Karpas-422 (cell line): ENCODE results near the gene ARPP21. TPM values are rescaled to one million over a fixed set of nuclear protein-coding genes. Genes with fewer than 3 reads are reported as not detected.
"Not testable (repeated sequence)": the region's sequence is repeated elsewhere in the genome, so short reads cannot be mapped to it uniquely, and the experiment has no call there.

Source experiments
- DNase-seq: peaks from one replicate; pipeline ENCODE4 v3.0.0-alpha.2; 2015
- H2AFZ ChIP-seq: fragments of 200-600 bp; sonication (generic); 2 replicates; pipeline ENCODE4 v1.6.1; 2014; ENCODE audit warnings: antibody characterized with exemption, low read length, mixed read lengths
- H3K27ac ChIP-seq: fragments of 200-600 bp; sonication (generic); 2 replicates; pipeline ENCODE4 v1.5.1; 2014; ENCODE audit warnings: mild to moderate bottlenecking, low read length, moderate library complexity
- H3K27me3 ChIP-seq: fragments of 200-600 bp; sonication (generic); 2 replicates; pipeline ENCODE4 v1.6.1; 2014; ENCODE audit warnings: low read length, mixed read lengths
- H3K36me3 ChIP-seq: fragments of 200-600 bp; sonication (generic); 2 replicates; pipeline ENCODE4 v1.6.1; 2014; ENCODE audit warnings: low read length, mixed read lengths; ENCODE audit not compliant: insufficient read depth
- H3K4me1 ChIP-seq: fragments of 200-600 bp; sonication (generic); 2 replicates; pipeline ENCODE4 v1.6.1; 2014; ENCODE audit warnings: mild to moderate bottlenecking, low read length, mixed read lengths
- H3K4me2 ChIP-seq: fragments of 200-600 bp; sonication (generic); 2 replicates; pipeline ENCODE4 v1.6.1; 2014; ENCODE audit warnings: low read length, low read depth, mild to moderate bottlenecking; ENCODE audit not compliant: poor library complexity, severe bottlenecking
- H3K4me3 ChIP-seq: fragments of 200-600 bp; sonication (generic); 2 replicates; pipeline ENCODE4 v1.5.1; 2014; ENCODE audit warnings: mild to moderate bottlenecking, antibody characterized with exemption, low read length, mixed read lengths
- H3K79me2 ChIP-seq: fragments of 200-600 bp; sonication (generic); 2 replicates; pipeline ENCODE4 v1.6.1; 2014; ENCODE audit warnings: mild to moderate bottlenecking, low read length, mixed read lengths
- H3K9ac ChIP-seq: fragments of 200-600 bp; sonication (generic); 2 replicates; pipeline ENCODE4 v1.6.0; 2014; ENCODE audit warnings: low read length
- H3K9me2 ChIP-seq: fragments of 200-600 bp; sonication (generic), shearing (Covaris generic); replicated peaks from 2 replicates; pipeline ENCODE4 v1.6.0; 2014; ENCODE audit warnings: mild to moderate bottlenecking, low read length, moderate library complexity; ENCODE audit not compliant: insufficient read depth
- H3K9me3 ChIP-seq: fragments of 300-700, 200-600 bp; sonication (generic); 2 replicates; pipeline ENCODE4 v1.6.1; 2014; ENCODE audit warnings: low read length, mixed read lengths
- H4K20me1 ChIP-seq: fragments of 200-600 bp; sonication (generic); 2 replicates; pipeline ENCODE4 v1.6.1; 2014; ENCODE audit warnings: mild to moderate bottlenecking, antibody characterized with exemption, low read length, low read depth; ENCODE audit not compliant: insufficient read depth
- total RNA-seq: library from RNA; depleted of rRNA; stranded (reverse); fragments of >200 nt; shearing (Covaris generic); gene quantifications from 2 replicates; pipeline ENCODE4 v1.2.3, GENCODE V29; 2014; ENCODE audit warnings: low replicate concordance

The ARPP21 gene
- total RNA-seq, 1 experiment from 2014 or later = not detected

- Histone ChIP-seq H2AFZ (no peak overlapping the region), H3K4me3 (no peak overlapping the region), H3K27me3 (no peaks in the 10 kb centered on the region), H3K4me2 (no peak overlapping the region), H3K79me2 (no peaks in the 10 kb centered on the region), H4K20me1 (no peaks in the 10 kb centered on the region), H3K9me2 (no peaks in the 10 kb centered on the region), H3K4me1 (peaks cover 8% of the 10 kb centered on the region), H3K27ac (no peak overlapping the region), H3K36me3 (no peaks in the 10 kb centered on the region), H3K9me3 (no peaks in the 10 kb centered on the region), H3K9ac (no peak overlapping the region)
- no peak for DNase-seq
These were observed 148.6 kb downstream of the ARPP21 start for GRCh38 chr3:35787936-35788335.

GRCh38 chr3:35789042-35789831 is 149.9 kb downstream of the ARPP21 start:
- no peaks in the 10 kb centered on the region for H3K79me2 ChIP-seq

GRCh38 chr3:35790764-35791163 is 151.4 kb downstream of the ARPP21 start:
- H2AFZ ChIP-seq = no peak overlapping the region
- H3K9ac ChIP-seq = no peak overlapping the region
- H3K4me2 ChIP-seq = no peak overlapping the region
- no peaks in the 10 kb centered on the region for H3K9me2 ChIP-seq
- H3K4me3 ChIP-seq = no peak overlapping the region
- H3K36me3 ChIP-seq = no peaks in the 10 kb centered on the region
- H3K27me3 ChIP-seq = no peaks in the 10 kb centered on the region
- no peak overlapping the region for H3K27ac ChIP-seq
- no peaks in the 10 kb centered on the region for H3K79me2 ChIP-seq
- H4K20me1 ChIP-seq = no peaks in the 10 kb centered on the region
- peaks cover 2% of the 10 kb centered on the region for H3K4me1 ChIP-seq
- no peaks in the 10 kb centered on the region for H3K9me3 ChIP-seq
- DNase-seq = no peak

More at GRCh38 chr3:35789042-35789831, 149.9 kb downstream of the ARPP21 start:
- H3K9me2 ChIP-seq = no peaks in the 10 kb centered on the region
- no peaks in the 10 kb centered on the region for H3K36me3 ChIP-seq
- no peaks in the 10 kb centered on the region for H3K9me3 ChIP-seq
- no peak overlapping the region for H3K9ac ChIP-seq
- H3K27me3 ChIP-seq = no peaks in the 10 kb centered on the region
- H3K4me3 ChIP-seq = no peak overlapping the region
- H4K20me1 ChIP-seq = no peaks in the 10 kb centered on the region
- H3K27ac ChIP-seq = no peak overlapping the region
- no peak for DNase-seq
- no peak overlapping the region for H2AFZ ChIP-seq
- H3K4me1 ChIP-seq = peaks cover 8% of the 10 kb centered on the region
- no peak overlapping the region for H3K4me2 ChIP-seq

GRCh38 chr3:35793667-35794066 is 154.3 kb downstream of the ARPP21 start:
- no peak overlapping the region for H3K4me3 ChIP-seq
- no peaks in the 10 kb centered on the region for H3K36me3 ChIP-seq
- no peaks in the 10 kb centered on the region for H3K4me1 ChIP-seq
- no peak overlapping the region for H3K4me2 ChIP-seq
- no peaks in the 10 kb centered on the region for H3K27me3 ChIP-seq
- H2AFZ ChIP-seq = no peak overlapping the region
- no peaks in the 10 kb centered on the region for H3K9me3 ChIP-seq
- H3K9ac ChIP-seq = no peak overlapping the region
- H3K9me2 ChIP-seq = no peaks in the 10 kb centered on the region
- no peak overlapping the region for H3K27ac ChIP-seq
- no peaks in the 10 kb centered on the region for H3K79me2 ChIP-seq
- no peak for DNase-seq
- no peaks in the 10 kb centered on the region for H4K20me1 ChIP-seq

GRCh38 chr3:35800960-35801459 is 161.7 kb downstream of the ARPP21 start:
- Histone ChIP-seq H3K79me2 (no peaks in the 10 kb centered on the region), H3K4me2 (no peak overlapping the region), H3K9ac (no peak overlapping the region), H3K9me3 (no peaks in the 10 kb centered on the region), H3K27me3 (no peaks in the 10 kb centered on the region), H3K36me3 (no peaks in the 10 kb centered on the region), H2AFZ (no peak overlapping the region), H3K4me1 (no peaks in the 10 kb centered on the region), H3K4me3 (no peak overlapping the region), H3K9me2 (no peaks in the 10 kb centered on the region), H4K20me1 (no peaks in the 10 kb centered on the region), H3K27ac (no peak overlapping the region)
- DNase-seq = no peak

GRCh38 chr3:35814531-35814930 is 175.2 kb downstream of the ARPP21 start:
- no peaks in the 10 kb centered on the region for H3K9me2 ChIP-seq
- no peaks in the 10 kb centered on the region for H3K27me3 ChIP-seq
- no peak overlapping the region for H3K9ac ChIP-seq
- no peaks in the 10 kb centered on the region for H4K20me1 ChIP-seq
- H3K36me3 ChIP-seq = no peaks in the 10 kb centered on the region
- no peak overlapping the region for H2AFZ ChIP-seq
- no peak overlapping the region for H3K27ac ChIP-seq
- no peak for DNase-seq
- no peaks in the 10 kb centered on the region for H3K79me2 ChIP-seq
- H3K4me2 ChIP-seq = no peak overlapping the region
- no peak overlapping the region for H3K4me3 ChIP-seq
- no peaks in the 10 kb centered on the region for H3K9me3 ChIP-seq
- no peaks in the 10 kb centered on the region for H3K4me1 ChIP-seq

- not testable (repeated sequence) for H3K36me3 ChIP-seq, H3K9ac ChIP-seq
These were observed 176.5 kb downstream of the ARPP21 start for GRCh38 chr3:35815796-35816195.

GRCh38 chr3:35817216-35817615 is 177.9 kb downstream of the ARPP21 start:
- no peak overlapping the region for H2AFZ ChIP-seq
- H3K4me3 ChIP-seq = no peak overlapping the region
- H3K4me1 ChIP-seq = no peaks in the 10 kb centered on the region

More at GRCh38 chr3:35815796-35816195, 176.5 kb downstream of the ARPP21 start:
- H3K79me2 ChIP-seq, H3K27ac ChIP-seq, DNase-seq, H3K4me3 ChIP-seq, H3K9me3 ChIP-seq, H4K20me1 ChIP-seq, H3K4me1 ChIP-seq, H3K4me2 ChIP-seq, H3K27me3 ChIP-seq, H2AFZ ChIP-seq, H3K9me2 ChIP-seq: not testable (repeated sequence)

More at GRCh38 chr3:35817216-35817615, 177.9 kb downstream of the ARPP21 start:
- H4K20me1 ChIP-seq = no peaks in the 10 kb centered on the region
- no peaks in the 10 kb centered on the region for H3K9me2 ChIP-seq
- no peaks in the 10 kb centered on the region for H3K79me2 ChIP-seq
- H3K4me2 ChIP-seq = no peak overlapping the region
- DNase-seq = no peak
- no peaks in the 10 kb centered on the region for H3K36me3 ChIP-seq
- H3K9me3 ChIP-seq = no peaks in the 10 kb centered on the region
- H3K27me3 ChIP-seq = no peaks in the 10 kb centered on the region
- no peak overlapping the region for H3K27ac ChIP-seq
- no peak overlapping the region for H3K9ac ChIP-seq
